Pancreas (tissue), 10 donors: Measurements from ENCODE around the gene PCDHA1. TPM values are rescaled to one million over a fixed set of nuclear protein-coding genes. Genes with fewer than 3 reads are reported as not detected.
A peak's percentile ranks its signal among the peaks of the same experiment; 100 is the strongest.

Experiments used
- ATAC-seq, 4 donors: fragments of 200-7000 bp; cut with Tn5 transposase; one replicate each; pipeline versions ENCODE4 v1.8.0 to v1.9.1; 2020; ENCODE audit warnings: mild to moderate bottlenecking in 4 of 4, moderate library complexity in 4 of 4
- DNase-seq, 6 donors: peaks; one replicate each; pipeline ENCODE4 v3.0.0-alpha.2; 2020
- FAIRE-seq: peaks from 2 replicates; lab custom pipeline; 2012; peaks lifted over from hg19 to GRCh38; lab: Jason Lieb, UNC
- H3K27ac ChIP-seq, 4 donors: fragments of 200-600 bp; sonication (generic); 1 replicate in 3 of 4; 2 replicates in 1 of 4; pipeline versions ENCODE4 v1.5.0 to v1.8.0; 2020
- H3K27me3 ChIP-seq, 4 donors: fragments of 200-600 bp; one replicate each; pipeline ENCODE4 v1.8.0; 2021
- H3K36me3 ChIP-seq, 3 donors: fragments of 200-600 bp; sonication (generic) in 1 of 3; one replicate each; pipeline versions ENCODE4 v1.5.0 to v1.8.0; 2020 to 2021
- H3K4me1 ChIP-seq, 3 donors: fragments of 200-600 bp; one replicate each; pipeline ENCODE4 v1.8.0; 2021
- H3K4me3 ChIP-seq, 4 donors: fragments of 200-600 bp; sonication (generic) in 2 of 4; one replicate each; pipeline versions ENCODE4 v1.5.0 to v1.8.0; 2020 to 2021
- H3K9me3 ChIP-seq, 4 donors: fragments of 200-600 bp; one replicate each; pipeline ENCODE4 v1.8.0; 2021
- CTCF ChIP-seq, 4 donors: fragments of 200-600 bp; sonication (generic) in 3 of 4; IDR thresholded peaks; one replicate each; pipeline versions ENCODE4 v1.5.0 to v1.8.0; 2021; ENCODE audit warnings: antibody characterized with exemption in 4 of 4
- WGBS, 2 donors: extraction: QIAGEN DNeasy Blood & Tissue Kit; methylation state at CpG; one replicate each; pipeline ENCODE4 v1.1.7; 2013; 5-methylcytosine and 5-hydroxymethylcytosine counted together
- intact Hi-C, 3 donors: fragments of 100-400 bp; cut with DNase I; formaldehyde crosslinking; loops; one replicate each; pipeline versions ENCODE4 v1.11.1 to v1.14.2; 2022
- polyA plus RNA-seq, 2 donors: library from polyadenylated mRNA; stranded (reverse); fragments of 200-250 nt; gene quantifications; one replicate each; pipeline ENCODE4 v1.2.3, GENCODE V29; 2013
- total RNA-seq, 6 donors: library from RNA; stranded (reverse); fragmentation: NEBNext Ultra II Directional in 4 of 6; extraction: Animal tissue kit (Norgen Biotek cat#: 25700) in 4 of 6; gene quantifications; one replicate each; pipeline versions ENCODE4 v1.2.1 to v1.2.4, GENCODE V29; 2021 to 2023
- donor health status: healthy with polysubstance abuse.
- donor health status: DM: no; HTN: no; CAD: no; lungs with moderate emphysema.
- donor health status: DM: no; HTN: no; CAD: no.
- donor health status: control.
- donor health status: control.
- donor health status: Bipolar disorder and iron deficiency.
- donor health status: DM: yes; HTN: yes; CAD: no.
- donor health status: DM: no; HTN: no; CAD: no.
- donor health status: DM: no; HTN: no; CAD: no.
- donor health status: DM: yes; HTN: yes; CAD: no.

PCDHA1 gene
- total and polyA plus RNA-seq, 8 donors, result 0.03 to 0.47 (median 0.09) TPM; not detected in 2

GRCh38 chr5:140977003-140977402 lies 191.1 kb downstream of the PCDHA1 start:
- intact Hi-C loops, result no loop called here
- Histone ChIP-seq H3K4me3 (no peak overlapping the region), H3K9me3 (no peaks in the 10 kb centered on the region), H3K36me3 (no peaks in the 10 kb centered on the region), H3K4me1 (no peaks in the 10 kb centered on the region), H3K27ac (no peak overlapping the region), H3K27me3 (no peaks in the 10 kb centered on the region)
- no peak for TF ChIP-seq CTCF (IDR thresholded peaks at IDR 0.05)
- FAIRE-seq (no peak), ATAC-seq (peak in 1 of 4 donors; percentile 53), DNase-seq (no peak)
- WGBS, 2 donors, result 77 to 78% methylated on average over 3 of the region's 3 CpGs

- no peaks in the 10 kb centered on the region for H3K27me3 ChIP-seq
- DNase-seq, result no peak
- no peak for FAIRE-seq
- TF ChIP-seq CTCF (IDR thresholded peaks at IDR 0.05), result no peak
- 57 to 66% methylated on average over 2 of the region's 2 CpGs for WGBS, 2 donors
- H3K36me3 ChIP-seq, result no peaks in the 10 kb centered on the region
- no peak overlapping the region for H3K27ac ChIP-seq
- ATAC-seq, result peak in 1 of 4 donors; percentile 60
- no peaks in the 10 kb centered on the region for H3K4me1 ChIP-seq
- H3K9me3 ChIP-seq, result no peaks in the 10 kb centered on the region
- no peak overlapping the region for H3K4me3 ChIP-seq
- intact Hi-C loops, result no loop called here
These were observed 192.3 kb downstream of the PCDHA1 start for GRCh38 chr5:140978260-140978659.

GRCh38 chr5:140978983-140979382 lies 193.0 kb downstream of the PCDHA1 start:
- FAIRE-seq, result no peak
- no peak for DNase-seq
- Histone ChIP-seq H3K9me3 (no peaks in the 10 kb centered on the region), H3K4me1 (no peaks in the 10 kb centered on the region), H3K4me3 (no peak overlapping the region), H3K27ac (no peak overlapping the region), H3K36me3 (no peaks in the 10 kb centered on the region), H3K27me3 (no peaks in the 10 kb centered on the region)
- intact Hi-C loops, result no loop called here
- WGBS, 2 donors, result 89 to 96% methylated on average over 1 of the region's 1 CpG
- ATAC-seq, result no peak
- TF ChIP-seq CTCF (IDR thresholded peaks at IDR 0.05), result no peak

GRCh38 chr5:140982083-140982716 lies 196.3 kb downstream of the PCDHA1 start:
- Histone ChIP-seq H3K36me3 (no peaks in the 10 kb centered on the region), H3K4me3 (no peak overlapping the region), H3K4me1 (no peaks in the 10 kb centered on the region), H3K9me3 (no peaks in the 10 kb centered on the region), H3K27ac (no peak overlapping the region), H3K27me3 (no peaks in the 10 kb centered on the region)
- ATAC-seq (no peak), DNase-seq (no peak), FAIRE-seq (no peak)
- 75 to 90% methylated on average over 5 of the region's 5 CpGs for WGBS, 2 donors
- TF ChIP-seq CTCF (IDR thresholded peaks at IDR 0.05), result no peak
- intact Hi-C loops, result no loop called here

- no peak overlapping the region for H3K27ac ChIP-seq
- no peaks in the 10 kb centered on the region for H3K4me1 ChIP-seq
- no peak overlapping the region for H3K4me3 ChIP-seq
- FAIRE-seq (no peak), DNase-seq (no peak), ATAC-seq (no peak)
- H3K9me3 ChIP-seq, result no peaks in the 10 kb centered on the region
- H3K36me3 ChIP-seq, result no peaks in the 10 kb centered on the region
- intact Hi-C loops, result no loop called here
- WGBS, 2 donors, result 36 to 40% methylated on average over 3 of the region's 3 CpGs
- TF ChIP-seq CTCF (IDR thresholded peaks at IDR 0.05), result no peak
- H3K27me3 ChIP-seq, result no peaks in the 10 kb centered on the region
These were observed 200.2 kb downstream of the PCDHA1 start for GRCh38 chr5:140986117-140986521.
